HG03354 (cell line): Measurements from ENCODE around the gene LY6G6D.

Experiments used
- ATAC-seq: cut with Tn5 transposase; IDR thresholded peaks from one replicate; pipeline ENCODE4 v1.9.1; 2021; ENCODE audit warnings: mild to moderate bottlenecking; ENCODE audit not compliant: unreplicated experiment, poor library complexity, severe bottlenecking

LY6G6D gene, protein sequence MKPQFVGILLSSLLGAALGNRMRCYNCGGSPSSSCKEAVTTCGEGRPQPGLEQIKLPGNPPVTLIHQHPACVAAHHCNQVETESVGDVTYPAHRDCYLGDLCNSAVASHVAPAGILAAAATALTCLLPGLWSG

DNA sequence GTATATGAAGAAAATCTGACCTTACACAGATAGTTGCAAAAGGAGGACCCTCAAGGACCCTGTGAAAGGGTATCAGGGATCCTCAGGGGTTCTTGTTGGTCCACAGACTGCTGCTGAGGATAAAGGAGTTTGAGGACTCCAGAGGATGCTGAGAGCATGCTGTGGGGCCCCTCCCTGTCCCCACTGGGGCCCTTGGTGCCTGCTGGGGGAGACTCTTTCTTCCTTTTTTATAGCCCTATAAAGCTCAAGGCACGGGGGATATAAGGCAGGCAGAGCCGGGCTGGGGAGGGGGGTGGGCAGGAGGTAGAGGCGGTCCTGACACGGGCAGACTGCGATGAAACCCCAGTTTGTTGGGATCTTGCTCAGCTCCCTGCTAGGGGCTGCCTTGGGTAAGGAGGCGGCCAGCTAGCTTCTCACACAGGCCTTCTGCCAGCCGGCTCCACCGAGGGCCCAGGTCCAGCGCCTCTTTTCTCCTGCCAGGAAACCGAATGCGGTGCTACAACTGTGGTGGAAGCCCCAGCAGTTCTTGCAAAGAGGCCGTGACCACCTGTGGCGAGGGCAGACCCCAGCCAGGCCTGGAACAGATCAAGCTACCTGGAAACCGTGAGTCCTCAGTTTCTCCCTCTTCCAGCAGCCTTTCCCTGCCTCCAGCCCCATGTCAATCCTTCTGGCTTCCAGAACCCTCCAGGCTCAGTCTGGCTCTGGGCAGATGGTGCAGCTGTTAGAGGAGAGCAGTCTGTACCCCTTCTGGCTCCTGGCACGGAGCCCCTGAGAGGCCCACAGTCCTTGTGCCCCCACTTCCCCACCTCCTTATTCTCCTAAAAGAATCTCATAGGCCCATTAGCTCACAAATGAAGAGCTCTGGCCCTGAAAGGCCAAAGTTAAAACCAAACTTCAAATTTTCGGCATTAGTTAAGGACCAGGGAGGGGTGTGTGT, at the start of gene LY6G6D:
TSS of gene LY6G6D (plus strand) at position 327 of the 937 bp plus-strand sequence. CDS start at position 335, 8 bp downstream.
- ATAC-seq = no peak

DNA sequence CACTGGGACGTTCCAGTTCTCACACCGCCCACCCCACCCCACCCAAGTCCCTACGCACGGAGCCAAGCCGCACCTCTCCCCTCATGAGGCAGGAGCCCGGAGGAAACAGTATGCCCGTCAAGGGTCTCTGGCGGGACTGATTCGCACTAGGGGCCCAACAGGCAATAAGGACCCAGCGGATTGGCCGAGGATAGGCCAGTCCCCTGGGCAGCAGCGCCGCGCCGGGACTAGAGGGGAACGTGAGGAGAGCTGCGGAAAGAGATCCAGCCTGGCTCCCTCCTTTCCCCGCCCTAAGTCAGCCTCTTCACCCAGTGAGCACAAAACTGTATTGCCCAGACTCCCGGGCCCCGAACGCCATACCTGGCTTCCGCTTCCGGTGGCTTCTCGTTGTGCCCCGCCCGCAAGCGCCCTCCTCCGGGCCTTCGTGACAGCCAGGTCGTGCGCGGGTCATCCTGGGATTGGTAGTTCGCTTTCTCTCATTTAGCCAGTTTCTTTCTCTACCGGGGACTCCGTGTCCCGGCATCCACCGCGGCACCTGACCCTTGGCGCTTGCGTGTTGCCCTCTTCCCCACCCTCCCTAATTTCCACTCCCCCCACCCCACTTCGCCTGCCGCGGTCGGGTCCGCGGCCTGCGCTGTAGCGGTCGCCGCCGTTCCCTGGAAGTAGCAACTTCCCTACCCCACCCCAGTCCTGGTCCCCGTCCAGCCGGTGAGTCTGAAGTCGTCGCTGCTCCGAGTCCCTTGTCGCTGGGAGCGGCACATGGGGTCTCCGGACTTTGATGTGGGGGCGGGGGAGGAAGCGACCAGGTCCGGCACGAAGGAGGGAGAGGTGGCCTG, 49.4 kb upstream of the LY6G6D start, which contains the start of gene CSNK2B:
TSS of gene CSNK2B (plus strand) at position 580 of the 836 bp plus-strand sequence. CDS start 752 bp downstream, outside the sequence.
- ATAC-seq = peak; percentile 82

DNA sequence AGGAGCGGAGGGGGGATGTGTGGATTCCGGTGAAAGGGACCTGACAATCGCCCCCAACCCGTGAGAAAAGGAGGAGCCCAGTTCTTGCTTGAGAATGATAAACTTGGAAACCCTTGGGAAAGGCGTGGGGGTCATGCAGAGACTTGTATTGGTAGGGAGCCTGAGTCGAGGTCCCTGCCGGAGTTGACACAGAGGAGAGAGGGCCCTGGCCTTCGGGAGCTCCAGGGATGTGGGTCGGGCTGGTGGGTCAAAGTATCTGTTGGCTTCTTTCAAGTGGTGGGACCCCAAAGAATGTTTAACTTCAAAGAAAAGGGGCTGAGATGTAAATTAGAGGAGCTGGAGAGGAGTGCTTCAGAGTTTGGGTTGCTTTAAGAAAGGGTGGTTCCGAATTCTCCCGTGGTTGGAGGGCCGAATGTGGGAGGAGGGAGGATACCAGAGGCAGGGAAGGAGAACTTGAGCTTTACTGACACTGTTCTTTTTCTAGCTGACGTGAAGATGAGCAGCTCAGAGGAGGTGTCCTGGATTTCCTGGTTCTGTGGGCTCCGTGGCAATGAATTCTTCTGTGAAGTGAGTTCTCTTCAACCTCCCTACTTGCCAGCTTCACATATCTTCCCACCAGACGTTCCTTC, 48.7 kb upstream of the LY6G6D start:
- no peak for ATAC-seq

DNA sequence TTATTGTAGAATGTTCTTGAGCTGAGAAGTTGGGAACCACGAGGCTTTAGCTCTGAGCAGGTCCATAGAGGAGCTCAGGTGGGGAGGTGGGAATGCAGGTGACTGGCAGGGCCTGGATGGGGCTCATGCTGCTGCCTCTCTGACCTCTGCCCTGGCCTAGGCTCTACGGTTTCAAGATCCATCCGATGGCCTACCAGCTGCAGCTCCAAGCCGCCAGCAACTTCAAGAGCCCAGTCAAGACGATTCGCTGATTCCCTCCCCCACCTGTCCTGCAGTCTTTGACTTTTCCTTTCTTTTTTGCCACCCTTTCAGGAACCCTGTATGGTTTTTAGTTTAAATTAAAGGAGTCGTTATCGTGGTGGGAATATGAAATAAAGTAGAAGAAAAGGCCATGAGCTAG, 45.5 kb upstream of the LY6G6D start, which contains the start of gene LY6G5B:
TSS of gene LY6G5B (plus strand) at position 301 of the 400 bp plus-strand sequence. CDS start 975 bp downstream, outside the sequence.
- no peak for ATAC-seq

DNA sequence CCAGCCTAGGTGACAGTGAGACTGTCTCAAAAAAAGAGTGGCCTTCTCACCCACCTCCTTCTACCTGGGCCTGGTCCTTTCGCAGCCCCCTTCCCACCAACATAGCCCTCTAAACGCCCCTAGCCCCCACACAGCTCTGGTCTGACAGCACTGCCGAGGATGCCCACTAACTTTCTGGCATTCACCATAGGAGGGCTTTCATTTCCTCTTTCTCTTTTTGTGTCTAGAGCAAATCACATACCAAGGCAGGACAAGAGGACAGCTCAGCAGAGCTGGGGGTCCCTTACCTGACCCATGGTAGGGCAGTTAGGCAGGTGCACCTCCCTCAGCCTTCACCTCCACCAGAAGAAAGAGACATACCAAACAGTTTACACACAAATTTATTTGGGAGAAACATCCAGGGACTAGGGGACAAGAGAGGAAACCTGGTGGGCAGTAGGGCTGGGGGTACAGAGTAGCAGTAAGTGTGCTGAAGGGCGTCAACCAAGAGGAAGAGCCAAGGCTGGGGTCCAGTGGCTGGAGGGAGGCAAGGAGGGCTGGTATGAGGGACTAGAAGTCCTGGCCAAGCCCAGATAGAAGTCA, 38.7 kb upstream of the LY6G6D start:
- no peak for ATAC-seq

DNA sequence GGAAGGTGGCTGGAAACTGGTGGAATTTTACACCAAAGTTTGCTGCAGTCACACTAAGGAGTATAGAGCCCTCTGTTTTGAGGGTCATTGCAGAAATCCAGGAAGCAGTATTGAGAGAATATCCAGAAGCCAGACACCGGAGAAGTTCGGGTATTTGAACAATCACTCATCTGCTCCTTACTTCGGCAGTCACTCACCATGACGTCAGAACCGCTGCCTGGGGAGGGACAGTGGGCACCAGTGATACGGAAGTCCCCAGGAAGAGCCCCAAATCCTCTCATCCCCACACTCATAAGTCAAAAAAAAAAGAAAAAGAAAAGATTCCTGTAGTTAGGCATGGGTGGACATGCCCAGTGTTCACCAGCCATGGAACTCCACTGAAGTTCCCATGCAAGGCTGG, 38.2 kb upstream of the LY6G6D start:
- no peak for ATAC-seq

DNA sequence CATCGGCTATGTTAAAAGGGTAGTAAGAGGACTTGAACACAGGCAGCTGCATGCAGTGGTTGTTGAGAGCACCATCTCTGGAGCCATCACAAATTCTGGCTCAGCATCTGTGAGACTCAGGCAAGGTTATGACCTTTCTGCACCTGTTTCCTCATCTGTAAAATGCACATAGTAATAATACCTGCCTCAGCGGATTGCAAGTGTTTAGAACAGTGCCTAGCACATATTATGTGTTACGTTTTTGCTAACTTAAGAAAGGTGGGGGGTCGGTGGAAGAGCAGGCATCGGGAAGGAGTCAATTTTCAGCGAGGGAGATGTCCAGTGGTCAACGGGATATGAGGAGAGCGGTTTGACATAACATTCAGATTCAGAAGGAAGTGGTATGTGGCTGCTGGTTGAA, 37.2 kb upstream of the LY6G6D start:
- ATAC-seq = no peak

DNA sequence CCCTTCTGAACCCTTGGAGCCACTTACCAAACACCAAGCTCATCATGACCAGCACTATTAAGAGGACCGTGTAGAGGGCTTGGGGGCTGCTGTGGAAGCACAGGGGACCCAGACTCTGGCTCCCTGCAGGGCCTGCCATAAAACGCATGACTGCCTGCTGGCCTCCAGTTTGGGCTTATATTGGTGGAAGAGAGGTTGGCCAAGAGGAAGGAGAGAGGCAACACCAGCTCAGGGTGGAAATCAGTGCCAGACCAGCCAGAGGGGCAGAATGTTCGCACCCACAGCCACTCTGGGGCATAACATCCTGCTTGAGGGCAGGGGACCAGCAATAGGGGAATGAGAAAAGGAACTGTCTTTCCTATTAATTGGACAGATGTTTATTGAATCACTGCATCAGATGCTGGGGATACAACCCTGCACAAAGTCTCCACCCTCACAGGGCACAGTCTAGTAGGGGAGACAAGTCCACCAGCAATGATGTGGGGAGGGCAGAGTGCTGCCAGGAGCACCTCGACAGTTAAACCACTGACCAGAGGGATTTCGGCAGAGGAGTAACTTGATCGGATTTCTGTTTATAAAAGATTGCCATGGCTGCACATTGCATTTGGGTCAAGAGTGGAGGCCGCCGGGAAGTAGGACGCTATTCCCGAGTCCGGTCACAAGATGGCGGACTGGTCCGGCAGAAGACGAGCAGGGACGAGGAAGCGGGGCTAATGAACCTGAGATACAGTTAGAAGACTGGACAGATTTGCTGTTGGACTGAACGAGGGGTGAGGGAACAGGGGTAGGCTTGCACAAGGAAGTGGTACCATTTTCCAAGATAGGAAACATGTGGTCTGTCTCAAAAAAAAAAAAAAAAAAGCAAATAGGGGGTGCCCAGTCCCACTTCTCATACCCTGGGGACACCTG, 34.7 kb upstream of the LY6G6D start, which contains the start of gene LY6G5C:
TSS of gene LY6G5C (minus strand) at position 842 of the 909 bp plus-strand sequence. CDS start at position 148, 694 bp downstream.
- peak; percentile 48 for ATAC-seq

DNA sequence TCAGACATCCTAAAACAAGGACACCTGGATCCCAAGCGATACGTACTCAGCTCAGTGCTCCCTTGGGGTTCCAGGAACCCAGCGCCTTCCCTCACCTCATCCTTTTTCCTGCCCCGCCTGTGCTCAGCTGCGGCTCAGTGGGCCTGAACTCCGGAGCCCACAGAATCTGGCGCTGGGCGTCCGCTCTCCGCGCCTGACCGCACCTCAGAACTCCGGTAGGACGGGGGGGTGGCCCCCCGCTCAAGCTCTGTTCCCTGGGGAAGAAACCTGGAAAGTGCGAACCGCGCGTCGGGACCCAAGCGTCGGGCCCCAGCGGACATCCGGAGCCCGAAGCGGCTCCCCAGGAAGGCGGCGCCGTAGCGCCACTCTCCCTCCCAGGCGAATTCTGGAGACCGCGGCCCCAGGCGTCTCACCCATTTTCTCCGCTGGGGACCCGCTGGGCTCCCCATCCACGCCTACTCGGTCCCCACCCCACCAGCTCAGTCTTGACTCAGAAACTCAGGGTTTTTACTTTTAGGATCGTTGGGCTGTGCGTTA, 33.9 kb upstream of the LY6G6D start:
- ATAC-seq = peak; percentile 39

DNA sequence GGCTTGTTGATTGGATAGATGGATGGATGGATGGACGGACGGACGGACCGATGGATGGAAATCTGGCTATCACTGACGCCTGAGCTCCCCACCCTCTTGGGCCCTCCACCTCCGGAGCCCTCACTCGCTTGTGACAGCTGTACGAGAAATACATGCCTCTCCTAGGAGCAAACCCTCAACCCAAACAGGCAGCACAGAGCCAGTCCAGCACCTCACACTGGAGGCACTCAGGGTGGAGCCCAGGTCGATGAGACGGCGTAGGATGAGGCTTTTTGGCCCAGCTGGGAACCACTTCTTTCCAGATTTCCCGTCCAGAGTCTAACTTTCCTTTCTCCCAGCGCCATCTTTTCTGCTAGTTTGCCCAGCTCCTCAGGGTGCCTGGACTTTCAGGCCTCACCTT, 31.6 kb upstream of the LY6G6D start:
- ATAC-seq = no peak

DNA sequence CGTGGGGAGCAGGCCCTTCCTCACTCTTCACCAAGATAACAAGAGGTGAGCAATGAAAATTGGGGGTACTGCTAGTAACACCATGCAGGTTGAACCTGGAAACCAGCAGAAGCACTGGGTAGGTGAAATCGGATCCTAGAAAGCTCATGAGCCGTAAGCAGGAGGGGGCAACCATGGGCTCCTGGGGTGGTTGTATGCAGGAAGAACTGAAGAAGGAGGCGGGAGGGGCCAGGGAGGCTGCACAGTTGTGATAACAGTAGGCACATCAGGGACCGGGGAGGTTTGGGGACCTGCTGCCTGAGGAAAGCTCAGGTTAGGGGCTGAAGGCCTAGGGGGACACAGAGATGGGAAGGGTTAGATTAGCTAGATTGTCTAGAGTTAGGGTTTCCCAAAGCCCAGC, 28.7 kb upstream of the LY6G6D start:
- no peak for ATAC-seq

DNA sequence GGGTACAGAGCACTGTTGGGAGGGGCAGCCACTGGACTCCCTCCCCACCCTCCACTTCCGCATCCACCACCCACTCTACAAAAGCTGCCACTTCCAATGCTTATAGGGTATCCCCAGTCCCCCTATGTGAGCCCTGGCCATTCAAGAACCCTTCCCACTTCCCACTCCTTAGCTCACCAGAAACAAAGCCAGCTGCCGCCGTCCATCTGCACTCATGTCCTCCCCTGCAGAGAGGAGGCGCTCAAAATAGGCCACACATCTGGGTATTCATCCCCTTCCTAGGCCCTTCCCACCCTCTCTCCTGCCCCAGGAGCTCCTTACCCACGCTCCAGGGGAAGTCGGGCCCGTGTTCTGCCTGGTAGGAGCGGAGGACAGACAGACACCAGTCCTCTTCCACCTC, 27.8 kb upstream of the LY6G6D start:
- ATAC-seq = no peak

DNA sequence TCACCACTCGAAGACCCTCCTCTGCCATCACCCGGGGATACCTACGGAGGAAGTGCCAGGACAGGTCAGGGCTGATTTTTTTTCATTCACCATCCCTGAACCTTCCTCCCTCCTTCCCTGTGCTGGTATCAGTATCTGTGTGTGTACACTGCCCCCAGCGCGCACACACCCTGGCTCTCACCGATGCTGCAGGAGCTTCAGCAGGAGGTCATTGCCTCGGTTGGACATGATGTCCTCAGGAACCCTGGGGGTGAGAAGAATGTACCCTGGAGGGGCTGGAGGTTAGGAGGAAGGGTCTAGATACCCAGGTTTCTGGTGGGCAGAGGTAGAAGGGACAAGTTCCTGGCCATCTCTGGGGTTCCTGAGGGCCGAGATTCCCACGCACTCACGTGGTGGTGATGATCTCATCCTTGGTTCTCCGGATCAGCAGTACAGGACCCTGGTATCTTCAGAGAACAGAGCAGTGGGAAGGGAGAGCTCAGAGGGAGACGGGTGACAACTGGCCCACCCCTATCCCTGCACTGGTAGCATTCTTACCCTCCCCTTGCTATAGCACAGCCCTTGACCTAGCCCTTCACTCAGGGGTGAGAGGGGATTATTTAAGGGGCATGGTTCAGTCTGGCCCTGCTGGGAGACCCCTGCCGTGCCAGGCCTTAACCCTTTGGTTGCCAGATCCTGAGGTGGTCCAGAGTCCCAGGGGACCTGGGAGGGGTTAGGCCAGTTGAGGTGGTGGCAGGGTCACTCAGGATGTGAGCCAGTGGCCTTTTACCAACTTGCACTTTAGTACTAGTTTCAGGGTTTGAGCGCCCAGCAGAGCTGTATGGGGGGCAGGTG, 27.1 kb upstream of the LY6G6D start:
- no peak for ATAC-seq

DNA sequence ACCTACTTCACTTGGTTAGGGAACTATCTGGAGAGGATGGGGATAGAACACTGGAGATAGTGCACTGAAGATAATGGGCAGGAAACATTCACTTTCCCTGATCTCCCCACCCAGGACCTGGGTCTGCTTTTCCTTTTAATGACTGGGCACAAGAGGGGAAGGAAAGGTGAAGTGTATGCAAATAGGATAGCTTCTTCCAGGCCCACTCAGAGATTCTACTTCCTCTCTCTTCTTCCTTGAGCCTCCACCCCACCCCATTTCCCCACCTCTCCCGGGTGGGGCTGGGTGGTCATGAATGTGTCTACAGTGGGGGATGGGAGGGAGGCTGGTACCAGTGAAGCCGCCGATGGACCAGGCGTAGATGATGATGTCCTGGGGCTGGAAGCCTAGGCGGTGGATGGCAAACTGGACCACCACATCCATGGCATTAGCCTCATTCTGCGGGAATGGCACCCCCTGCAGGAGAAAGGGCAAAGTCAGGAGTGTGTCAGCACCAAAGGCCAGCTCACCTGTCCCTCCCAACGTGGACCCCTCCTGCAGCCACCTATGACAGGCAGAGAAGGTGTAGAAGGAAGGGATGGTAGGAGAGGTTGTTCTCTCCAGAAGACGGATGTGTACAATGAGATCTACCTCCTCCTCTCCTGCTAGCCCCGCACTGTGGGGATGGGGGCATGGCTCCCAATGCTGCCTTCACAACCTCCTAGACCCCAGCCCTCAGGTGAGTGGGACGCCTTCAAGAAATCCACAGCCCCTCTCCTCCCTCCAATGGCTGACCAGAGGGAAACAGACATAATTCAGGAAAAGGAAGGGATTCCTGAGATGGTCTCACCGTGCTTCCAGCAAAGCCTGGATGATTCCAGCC, 25.7 kb upstream of the LY6G6D start:
- ATAC-seq = no peak

DNA sequence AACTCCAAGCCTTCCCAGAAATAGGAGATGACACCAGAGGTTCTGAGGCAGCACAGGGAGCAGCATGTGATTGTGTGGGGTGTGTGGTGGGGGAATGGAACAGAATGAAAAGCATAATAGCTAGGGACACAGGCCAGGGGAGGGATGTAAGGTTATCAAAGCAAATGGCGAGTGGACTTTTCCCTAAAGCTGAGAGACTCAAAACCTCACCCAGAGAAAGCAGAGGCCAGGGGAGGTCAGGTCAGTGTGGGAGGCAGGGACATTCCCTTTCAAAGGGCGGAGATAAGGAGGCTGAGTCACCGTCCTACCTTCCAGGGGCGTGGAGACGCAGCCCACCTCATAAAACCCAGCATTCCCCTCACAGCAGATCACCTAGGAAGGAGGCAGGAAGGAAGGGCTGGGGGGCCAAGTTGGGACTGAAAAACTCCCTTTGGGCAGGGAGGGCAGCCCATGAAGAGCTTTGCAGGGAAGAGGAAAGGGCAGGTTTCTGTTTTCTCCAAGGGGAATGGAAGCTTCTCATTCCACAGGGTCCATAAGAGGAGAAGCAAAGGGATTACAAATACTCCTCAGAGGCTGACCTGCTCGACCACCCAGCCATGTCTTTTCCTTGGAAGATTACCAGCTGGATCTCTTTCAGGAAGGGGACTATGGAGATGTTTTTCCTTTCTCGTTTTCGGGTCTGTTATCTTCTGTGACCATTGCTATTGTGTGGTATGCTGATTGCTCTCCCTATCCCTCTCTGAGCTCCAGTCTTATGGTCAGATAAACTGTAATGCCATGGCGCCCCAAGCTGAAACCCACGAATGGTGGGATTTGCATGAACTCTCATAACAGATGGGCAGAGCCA, 24.7 kb upstream of the LY6G6D start:
- ATAC-seq = no peak
